Measurements from ENCODE around the gene PM20D2.

DNA sequence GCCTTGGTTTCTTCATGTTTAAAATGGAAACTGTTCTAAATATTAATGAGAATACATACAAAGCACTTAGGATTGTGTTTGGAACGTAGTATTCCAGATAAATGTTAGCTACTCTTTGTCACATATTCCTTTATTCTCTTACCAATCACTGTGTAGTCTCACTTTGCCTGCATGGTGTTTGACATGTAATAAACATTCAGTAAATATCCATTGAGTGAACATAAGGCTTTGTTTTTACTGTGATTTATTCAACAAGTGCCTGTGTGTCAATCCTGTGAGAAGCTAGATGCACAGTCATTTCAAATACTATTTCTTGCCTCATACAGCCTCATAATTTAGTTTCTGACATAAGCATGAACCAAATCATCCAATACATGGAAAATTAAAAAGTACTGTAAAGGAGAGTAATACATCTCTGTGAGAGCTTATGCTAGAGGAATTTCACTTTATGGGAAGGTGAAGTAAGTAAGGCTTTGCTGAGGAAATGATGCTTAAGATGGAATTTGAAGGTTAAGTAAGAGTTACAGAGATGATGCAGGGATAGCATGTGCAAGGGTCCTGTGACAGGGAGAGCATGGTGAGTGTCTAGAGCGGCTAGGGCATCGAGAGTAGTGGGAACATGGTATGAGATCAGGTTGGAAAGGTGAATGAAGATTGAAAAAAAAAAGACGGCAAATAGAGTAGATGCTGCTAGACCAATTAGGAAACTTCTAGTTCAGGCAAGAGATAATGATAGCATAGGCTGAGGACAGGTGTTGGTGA lies 14.7 kb downstream of the PM20D2 start:
- TF ChIP-seq CTCF (IDR thresholded peaks at IDR 0.05): no peak
- TF ChIP-seq POLR2A (IDR thresholded peaks at IDR 0.05): no peak
